Right lobe of liver (tissue), 4 donors: ENCODE results near the gene THSD7B.

Source experiments
- POLR2A ChIP-seq: fragments of 450-650 bp; IDR thresholded peaks from one replicate; pipeline ENCODE4 v1.6.1; 2017; ENCODE audit warnings: antibody characterized with exemption, mild to moderate bottlenecking
- TF ChIP-seq, protein P1 (sequence below), 4 donors: fragments of 200-600 bp in 3 of 4; fragments of 450-650 bp in 1 of 4; IDR thresholded peaks; one replicate each; pipeline versions ENCODE4 v1.5.1 to v1.8.0; 2016 to 2022; ENCODE audit warnings: antibody characterized with exemption in 4 of 4, mild to moderate bottlenecking in 2 of 4
- donor health status: DM: no; HTN: no; CAD: no.
- donor health status: DM: no; HTN: no; CAD: no.
- donor health status: DM: no; HTN: yes; CAD: no.

- TF ChIP-seq, protein P1, sequence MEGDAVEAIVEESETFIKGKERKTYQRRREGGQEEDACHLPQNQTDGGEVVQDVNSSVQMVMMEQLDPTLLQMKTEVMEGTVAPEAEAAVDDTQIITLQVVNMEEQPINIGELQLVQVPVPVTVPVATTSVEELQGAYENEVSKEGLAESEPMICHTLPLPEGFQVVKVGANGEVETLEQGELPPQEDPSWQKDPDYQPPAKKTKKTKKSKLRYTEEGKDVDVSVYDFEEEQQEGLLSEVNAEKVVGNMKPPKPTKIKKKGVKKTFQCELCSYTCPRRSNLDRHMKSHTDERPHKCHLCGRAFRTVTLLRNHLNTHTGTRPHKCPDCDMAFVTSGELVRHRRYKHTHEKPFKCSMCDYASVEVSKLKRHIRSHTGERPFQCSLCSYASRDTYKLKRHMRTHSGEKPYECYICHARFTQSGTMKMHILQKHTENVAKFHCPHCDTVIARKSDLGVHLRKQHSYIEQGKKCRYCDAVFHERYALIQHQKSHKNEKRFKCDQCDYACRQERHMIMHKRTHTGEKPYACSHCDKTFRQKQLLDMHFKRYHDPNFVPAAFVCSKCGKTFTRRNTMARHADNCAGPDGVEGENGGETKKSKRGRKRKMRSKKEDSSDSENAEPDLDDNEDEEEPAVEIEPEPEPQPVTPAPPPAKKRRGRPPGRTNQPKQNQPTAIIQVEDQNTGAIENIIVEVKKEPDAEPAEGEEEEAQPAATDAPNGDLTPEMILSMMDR (IDR thresholded peaks at IDR 0.05), result no peak
- no peak for TF ChIP-seq POLR2A
Measured at GRCh38 chr2:137262594-137262993, 497.2 kb downstream of the THSD7B start.
